ENCODE measurements around the gene NEDD9.

DNA sequence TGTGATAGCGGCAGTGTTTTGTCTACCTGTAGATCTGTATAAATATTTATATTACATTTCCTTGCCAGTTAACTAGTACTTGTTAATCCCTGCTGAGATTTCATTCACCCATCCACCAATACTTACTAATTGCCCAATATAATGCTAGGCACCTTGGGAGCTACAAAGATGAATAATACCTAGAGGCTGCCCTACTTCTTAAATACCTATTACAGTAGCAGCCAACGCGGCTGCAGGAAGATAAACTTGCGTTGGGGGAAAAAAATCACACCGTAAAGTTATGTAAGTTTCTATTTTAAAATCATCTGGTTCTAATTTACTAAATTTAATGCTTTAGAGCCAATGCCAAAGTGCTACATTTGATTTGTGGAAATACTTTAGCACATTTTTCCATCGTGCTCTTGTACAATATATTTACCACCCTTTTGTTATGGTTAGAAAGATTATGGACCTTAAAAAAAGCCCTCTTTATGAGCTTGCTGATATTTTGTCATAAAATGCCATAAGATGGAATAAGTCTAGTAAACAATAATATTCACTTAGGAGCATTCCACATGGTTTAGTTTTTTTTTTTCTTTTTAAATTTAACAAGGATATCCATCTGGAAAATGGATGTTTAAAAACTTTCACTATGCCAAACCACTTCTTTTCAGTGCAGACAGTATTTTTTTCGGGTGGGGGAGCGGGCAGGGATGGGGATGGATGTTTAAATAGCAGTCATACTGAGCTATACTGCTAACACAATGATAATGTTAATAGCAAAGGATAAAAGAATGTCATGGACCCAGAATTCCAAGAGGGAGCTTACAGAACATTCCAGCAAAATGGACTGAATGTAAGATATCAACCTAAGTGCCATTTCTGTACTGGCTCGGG, 13.2 kb upstream of the NEDD9 start:
- TF ChIP-seq, protein P1, sequence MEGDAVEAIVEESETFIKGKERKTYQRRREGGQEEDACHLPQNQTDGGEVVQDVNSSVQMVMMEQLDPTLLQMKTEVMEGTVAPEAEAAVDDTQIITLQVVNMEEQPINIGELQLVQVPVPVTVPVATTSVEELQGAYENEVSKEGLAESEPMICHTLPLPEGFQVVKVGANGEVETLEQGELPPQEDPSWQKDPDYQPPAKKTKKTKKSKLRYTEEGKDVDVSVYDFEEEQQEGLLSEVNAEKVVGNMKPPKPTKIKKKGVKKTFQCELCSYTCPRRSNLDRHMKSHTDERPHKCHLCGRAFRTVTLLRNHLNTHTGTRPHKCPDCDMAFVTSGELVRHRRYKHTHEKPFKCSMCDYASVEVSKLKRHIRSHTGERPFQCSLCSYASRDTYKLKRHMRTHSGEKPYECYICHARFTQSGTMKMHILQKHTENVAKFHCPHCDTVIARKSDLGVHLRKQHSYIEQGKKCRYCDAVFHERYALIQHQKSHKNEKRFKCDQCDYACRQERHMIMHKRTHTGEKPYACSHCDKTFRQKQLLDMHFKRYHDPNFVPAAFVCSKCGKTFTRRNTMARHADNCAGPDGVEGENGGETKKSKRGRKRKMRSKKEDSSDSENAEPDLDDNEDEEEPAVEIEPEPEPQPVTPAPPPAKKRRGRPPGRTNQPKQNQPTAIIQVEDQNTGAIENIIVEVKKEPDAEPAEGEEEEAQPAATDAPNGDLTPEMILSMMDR (IDR thresholded peaks at IDR 0.05 in 4 of 5, conservative IDR thresholded peaks at IDR 0.05 in 1 of 5), result no peak
- no peak for TF ChIP-seq POLR2A (IDR thresholded peaks at IDR 0.05)

Data from gastrocnemius medialis (tissue), 4 donors.